ENCODE results near the gene SLC25A12.

SLC25A12 gene

DNA sequence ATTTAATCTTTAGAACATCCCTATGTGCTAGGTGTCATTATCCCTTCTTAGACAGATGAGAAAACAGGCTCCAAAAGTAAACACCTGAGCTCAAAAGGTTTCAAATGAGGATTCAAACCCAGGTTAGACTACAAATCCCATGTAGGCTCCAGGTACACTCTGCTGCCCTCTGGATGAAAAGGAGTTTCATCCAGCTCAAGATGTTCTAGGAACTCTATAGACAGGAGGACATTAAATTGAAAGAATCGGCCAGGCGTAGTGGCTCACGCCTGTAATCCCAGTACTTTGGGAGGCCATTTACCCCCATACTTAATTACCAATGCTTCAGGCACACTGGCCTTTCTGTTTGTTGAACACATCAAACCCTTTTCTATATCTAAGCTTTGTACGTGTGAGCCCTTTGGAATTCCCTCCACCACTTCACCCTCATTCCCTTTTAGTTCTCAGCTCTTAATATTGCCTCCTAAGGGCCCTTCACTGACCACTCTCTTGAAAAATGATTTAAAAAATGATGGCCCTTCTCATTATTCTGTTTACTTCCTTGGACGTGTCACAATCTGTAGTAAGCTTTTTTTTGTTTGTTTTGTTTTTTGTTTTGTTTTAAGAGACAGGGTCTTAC is 10.7 kb downstream of the SLC25A12 start:
- no peak for DNase-seq (ENCODE audit: low spot score)

DNA sequence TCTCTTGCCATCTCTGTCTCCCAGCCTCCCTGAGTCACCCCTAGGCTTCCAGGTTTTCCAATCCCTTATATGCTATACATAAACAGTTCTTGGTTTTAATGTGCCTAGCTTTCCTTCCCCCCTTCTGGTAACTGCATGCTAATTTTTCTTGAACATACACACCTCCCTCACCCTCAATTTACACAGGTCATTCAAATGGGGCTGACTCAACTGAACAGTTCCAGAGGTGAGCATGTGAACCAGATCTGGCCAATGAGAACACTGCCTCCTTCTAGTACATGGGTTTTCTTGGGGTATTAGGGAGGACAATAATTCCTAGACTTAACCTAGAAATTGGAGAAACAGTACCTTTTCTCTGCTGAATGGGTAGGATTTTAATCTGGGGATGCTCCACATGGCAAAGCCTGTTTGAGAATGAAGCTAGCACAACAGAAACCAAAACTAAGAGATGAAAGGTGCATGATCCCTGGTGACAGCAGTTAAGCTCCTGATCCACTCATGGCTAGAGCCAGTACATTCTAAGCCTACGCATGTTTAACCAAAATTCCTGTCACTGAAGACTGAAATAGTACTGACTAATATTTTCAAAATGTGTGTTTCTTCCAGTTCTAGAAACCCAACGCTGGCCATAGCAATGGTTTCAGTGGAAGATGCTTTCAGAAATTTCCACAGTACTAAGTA is 11.8 kb downstream of the SLC25A12 start:
- no peak for DNase-seq (ENCODE audit: low spot score)

DNA sequence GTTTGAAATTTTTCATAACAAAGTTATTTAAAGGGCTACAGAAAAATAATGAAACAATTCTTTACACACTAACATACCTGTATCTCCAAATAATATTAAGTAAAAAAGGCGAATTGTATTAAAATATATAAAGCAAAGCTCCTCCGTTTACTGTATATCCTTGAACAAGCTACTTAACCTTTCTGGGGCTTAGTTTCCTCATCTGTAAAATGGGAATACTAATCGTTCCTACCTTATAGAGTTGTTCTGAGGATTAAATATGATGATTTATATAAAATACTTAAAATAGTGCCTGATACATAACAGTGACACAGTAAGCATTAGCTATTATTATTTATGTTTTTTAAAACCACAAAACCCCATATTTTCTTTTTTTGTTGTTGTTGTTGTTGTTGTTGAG is 13.3 kb downstream of the SLC25A12 start:
- no peak for DNase-seq (ENCODE audit: low spot score)

DNA sequence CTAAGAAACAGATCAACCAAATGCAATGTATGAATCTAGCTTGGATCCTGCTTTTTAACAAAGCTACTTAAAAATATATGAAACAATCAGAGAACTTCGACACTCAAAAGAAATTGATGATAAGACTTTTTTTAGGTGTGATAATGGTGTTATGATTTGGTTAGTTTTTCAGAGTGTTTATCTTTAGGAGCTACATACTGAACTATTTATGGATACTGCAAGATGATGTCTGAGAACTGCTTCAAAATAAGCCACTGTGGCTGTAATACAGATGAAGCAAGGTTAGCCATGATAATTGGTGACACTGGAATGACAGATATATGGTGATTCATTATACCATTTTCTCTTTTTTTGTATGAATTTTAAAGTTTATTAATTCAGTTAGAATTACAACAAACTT is 14.2 kb downstream of the SLC25A12 start:
- DNase-seq (ENCODE audit: low spot score) = no peak

DNA sequence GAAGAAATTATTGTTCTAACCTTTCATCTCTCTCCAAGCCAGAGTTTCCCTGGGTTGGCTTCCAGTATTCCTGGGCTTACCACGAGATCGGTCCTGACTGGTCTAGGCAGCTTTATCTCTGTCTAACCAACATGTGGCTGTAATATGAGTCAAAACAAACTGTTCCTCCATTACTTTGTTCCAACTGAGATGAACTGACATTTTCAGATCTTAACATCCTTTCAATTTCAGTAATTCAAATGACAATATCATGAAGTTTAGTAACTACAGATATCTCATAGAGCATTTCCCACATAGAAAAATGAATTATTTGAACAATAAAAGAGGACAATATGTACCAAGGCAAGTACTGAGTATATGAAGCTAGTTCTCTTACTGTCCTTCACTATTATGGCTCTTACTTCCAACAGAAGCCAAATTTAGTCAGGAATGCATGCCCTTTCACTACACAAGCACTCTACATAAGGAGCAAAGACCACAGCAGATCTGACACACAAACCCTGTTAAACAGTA is 15.5 kb downstream of the SLC25A12 start:
- DNase-seq (ENCODE audit: low spot score) = no peak

DNA sequence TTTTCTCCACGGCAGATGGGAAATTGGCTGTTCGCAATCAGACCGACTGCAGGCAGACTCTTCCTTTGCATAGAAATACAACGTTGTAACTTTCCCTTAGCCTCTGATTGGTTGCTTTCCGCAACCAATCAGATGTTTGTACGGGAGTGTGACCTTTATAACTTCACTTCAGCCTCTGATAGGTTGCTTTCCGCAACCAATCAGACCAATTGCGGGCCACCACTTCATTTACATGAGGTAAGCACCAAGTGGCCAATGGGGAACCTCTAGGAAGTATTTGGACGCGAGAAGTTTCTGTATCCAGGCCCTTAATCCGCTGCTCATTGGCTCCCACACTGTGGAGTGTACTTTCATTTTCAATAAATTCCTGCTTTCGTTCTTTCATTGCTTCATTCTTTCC is 19.1 kb downstream of the SLC25A12 start:
- DNase-seq (ENCODE audit: low spot score) = no peak

DNA sequence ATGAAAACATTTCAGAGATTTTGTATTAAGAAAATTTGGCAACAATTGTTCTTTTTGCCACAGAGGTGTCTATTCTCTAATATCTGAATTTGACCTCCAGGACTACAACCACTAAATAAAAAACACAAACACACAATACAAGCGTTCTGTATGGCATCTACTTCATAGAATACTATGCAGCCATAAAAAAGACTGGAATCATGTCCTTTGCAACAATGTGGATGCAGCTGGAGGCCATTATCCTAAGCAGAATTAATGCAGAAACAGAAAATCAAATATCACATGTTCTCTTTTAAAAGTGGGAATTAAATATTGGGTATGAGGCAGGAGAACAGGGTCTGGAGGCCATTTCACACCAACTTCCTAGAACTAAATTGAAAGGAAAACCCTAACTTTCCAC is 19.5 kb downstream of the SLC25A12 start:
- DNase-seq (ENCODE audit: low spot score) = no peak

DNA sequence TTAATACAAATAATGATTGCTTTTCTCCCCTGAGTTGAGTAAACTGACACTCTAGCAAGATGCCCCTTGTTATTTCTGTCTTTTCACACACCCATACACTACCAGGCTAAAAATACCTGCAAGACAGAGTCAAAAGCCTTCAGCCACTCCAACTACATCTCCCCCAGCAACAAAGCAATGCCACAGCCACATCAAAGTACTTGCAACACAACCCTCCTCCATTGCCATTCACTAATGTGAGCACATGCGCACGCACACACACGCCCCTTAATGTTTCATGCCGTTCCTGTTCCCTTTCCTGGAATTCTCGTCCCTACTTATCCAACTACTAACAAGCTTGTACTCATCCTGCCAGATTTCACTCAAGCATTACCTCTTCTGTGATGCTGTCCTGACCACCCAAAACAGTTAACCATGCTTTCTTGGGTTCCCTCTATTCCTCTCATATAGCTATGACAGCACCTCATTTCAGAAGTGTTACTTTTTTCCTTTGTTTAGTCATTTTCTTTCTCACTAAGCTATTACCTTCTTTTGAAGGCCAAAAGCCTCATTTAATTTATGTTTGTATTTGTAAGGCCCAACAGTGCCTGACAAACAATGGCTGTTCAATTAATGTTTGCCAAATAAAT is 29.6 kb downstream of the SLC25A12 start:
- DNase-seq (ENCODE audit: low spot score) = no peak

DNA sequence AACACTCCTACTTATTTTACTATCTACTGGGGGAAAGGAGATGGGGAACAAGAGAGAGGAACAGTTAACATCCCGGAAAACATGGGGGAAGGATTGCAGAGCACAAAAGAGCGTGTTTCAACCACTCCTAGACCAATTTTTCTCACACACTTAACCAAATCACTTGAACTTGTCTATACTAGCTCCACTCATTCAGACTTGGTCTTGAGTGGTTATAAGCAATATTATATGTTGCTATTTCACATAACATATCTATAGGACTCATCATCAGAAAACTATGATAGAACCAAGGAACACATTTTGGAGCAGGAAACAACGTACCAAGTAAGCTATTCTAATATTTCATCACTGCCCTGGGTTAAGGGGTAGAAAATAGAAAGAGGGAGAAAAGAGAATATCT is 31.5 kb downstream of the SLC25A12 start:
- DNase-seq (ENCODE audit: low spot score) = no peak

DNA sequence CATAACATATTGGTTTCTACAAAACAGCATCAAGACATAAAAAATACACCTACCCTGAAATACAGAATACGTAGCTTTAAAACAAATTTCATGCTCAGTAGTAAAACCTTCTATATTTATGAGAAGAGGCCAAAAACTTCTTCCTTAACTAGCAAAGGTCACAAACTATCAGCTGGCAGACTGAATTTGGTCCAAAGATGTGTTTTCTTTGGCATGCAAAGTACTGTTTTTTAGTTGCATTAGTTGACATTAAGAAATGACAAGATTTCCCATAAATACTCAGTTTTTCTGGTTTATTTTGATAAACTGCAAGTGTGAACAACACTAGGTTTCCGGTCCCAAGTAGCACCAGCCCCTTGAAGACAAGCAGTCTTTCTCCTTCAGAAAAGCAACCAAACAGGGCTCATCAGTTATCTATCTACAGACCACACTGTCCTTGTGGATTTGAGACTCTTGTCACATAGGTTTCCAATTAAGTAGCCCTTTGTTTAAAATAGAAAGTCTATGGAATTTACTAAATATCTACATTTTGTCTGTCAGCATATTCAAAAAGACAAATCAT is 35.6 kb downstream of the SLC25A12 start:
- no peak for DNase-seq (ENCODE audit: low spot score)

DNA sequence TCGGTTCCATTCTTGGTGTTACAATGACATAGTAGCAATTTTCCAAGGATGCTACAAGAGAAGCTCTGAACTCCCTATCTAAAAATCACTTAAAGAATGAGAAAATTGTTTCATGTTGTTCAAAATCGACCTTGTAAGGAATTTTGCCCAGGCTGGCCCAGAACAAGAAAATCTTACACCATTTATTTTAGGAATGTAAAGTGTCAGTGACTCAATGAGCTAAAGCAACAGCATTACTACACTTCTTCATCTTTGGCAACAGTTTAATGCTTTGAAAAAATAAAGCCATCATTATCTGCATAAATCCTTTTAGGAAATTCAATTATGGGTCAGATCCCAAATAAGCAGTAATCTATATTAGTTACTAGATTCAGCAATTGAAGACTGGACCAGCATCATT is 38.6 kb downstream of the SLC25A12 start:
- DNase-seq (ENCODE audit: low spot score) = no peak

DNA sequence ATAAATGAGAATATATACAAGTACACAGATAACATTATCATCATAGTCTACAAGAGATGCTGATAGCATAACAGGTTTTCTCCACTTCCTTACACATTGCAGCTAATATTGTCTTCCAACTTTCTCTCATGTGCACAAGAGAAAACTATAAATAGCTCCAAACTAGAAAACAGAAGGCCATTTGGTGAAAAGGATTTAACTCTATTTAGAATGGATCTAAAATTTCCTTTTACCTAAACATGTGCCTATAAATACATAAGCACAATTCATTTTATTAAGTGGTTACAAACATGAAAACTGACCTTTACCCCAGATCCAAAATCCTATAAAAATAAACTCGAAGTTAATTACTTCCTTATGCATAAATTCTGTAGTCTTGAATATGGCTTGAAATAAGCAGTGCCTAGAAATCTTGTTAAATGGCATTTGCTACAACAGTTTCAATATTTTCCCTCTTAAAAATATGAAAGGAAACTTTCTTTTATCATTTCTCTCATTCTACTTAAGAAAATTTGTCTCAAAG is 41.6 kb downstream of the SLC25A12 start:
- no peak for DNase-seq (ENCODE audit: low spot score)

DNA sequence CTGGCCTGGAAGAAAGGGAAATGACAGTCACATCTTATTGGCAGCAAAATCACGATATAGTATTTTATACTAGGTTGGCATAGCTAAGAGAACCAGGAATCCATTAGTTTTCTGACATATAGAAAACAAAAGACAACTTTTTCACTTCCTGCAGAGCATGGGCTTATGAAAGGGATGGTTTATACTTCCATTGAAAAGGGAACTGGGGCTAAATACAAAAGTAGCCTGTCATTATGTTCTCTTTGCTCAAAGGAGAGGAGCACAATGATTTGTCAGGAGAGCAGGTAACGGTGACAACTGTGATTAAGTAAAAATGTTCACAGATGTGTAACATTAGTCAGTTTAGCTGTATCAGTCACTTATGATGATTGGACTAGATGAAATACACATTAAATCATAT is 46.4 kb downstream of the SLC25A12 start:
- DNase-seq (ENCODE audit: low spot score) = no peak

DNA sequence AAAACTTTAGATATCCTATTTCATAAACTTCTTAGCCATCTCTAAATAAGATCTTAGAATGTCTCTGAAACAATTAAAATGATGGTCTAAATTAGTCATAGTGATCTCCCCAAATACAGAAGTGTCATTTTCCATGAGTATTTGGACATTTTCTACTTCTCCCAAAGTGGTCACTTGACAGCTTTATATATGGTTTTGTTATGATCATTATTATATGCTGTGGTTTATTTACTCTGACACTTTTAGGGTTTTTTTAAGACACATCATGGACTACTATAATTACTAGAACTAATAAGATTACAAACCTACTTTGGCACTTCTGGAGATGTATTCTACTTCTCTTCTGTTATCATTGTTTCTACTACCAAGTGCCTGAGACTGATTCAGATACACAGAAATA is 47.1 kb downstream of the SLC25A12 start:
- no peak for DNase-seq (ENCODE audit: low spot score)

DNA sequence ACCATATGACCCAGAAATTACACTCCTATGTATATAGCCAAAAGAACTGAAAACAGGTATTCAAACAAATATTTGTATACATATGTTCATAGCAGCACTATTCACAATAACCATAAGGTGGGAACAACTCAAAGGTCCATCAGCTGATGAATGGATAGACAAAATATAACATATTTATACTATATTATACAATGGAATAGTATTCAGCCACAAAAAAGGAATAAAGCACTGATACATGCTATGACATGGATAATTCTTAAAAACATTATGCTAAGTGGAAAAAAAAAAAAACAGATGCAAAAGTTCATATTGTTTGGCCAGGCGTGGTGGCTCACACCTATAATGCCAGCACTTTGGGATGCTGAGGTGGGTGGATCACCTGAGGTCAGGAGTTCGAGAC is 52.0 kb downstream of the SLC25A12 start:
- DNase-seq (ENCODE audit: low spot score) = no peak

DNA sequence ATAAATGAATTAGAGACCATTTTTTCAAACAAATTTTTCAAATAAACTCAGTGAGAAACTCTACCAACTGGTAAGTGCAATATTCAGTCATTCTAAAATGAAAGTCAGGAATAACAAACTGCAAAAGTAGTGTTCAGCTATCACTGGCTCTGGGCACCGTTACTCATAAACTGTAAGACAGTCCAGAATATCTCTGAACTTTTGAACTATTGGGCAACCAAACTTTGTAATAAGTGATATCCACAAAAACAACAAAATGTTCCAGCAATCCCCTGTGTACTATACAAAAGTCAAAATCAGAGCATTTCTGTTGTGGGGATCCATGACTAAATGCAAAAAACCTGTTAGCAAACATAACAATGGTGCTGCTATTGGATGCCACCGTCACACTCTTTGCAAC is 56.3 kb downstream of the SLC25A12 start:
- no peak for DNase-seq (ENCODE audit: low spot score)

DNA sequence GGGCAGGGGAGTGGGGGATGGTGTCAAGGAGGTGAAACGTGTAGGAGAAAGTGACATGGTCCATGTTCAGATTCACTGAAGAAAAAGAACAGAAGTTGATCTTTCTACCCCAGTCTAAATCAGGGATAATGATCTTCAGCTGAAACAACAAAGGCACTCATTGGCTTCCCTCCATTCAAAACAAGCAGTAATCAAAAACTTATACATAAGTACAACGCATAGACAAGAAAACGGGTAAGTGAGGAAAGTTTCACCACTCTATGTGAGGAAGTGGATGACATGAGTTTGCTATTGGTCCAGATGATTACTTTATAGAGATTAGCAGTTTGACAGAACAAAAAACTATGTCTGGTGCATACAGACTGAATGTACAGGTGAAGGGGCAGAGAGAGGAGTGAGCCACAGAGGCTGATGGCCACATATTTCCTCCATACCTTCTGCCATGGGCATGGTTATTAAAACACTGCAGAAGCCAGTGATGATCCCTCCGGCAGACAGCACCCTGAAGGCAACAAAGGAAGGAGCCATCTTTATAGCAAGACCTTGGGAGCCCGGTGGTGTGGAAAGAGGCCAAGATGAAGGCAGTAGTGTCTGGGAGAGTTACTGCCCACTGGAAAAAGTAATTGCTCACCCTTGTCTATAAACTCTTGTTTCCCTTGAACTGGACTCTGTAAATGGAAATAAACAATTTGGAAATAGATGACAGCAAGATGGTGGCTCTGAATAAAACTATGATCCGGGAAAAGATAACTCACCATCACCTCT is 57.7 kb downstream of the SLC25A12 start:
- no peak for DNase-seq (ENCODE audit: low spot score)

DNA sequence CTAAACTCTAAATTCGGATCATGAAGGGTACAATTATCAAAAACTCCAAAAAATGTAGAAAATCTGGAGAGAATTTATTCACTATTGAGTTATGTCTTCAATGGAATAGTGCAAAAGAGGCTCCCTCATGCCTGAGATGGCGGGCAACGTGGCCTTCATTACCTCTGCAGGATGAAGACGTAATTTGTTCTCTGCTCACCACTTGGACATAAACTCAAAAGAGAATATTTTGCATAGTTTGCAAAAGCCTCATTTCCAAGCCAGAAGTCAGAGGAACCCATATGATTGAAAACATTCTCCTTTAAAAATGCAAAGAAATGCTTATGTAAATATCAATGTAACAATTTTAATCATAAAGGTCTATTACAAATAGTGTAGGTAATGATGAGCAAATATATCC is 58.7 kb downstream of the SLC25A12 start:
- DNase-seq (ENCODE audit: low spot score) = no peak

DNA sequence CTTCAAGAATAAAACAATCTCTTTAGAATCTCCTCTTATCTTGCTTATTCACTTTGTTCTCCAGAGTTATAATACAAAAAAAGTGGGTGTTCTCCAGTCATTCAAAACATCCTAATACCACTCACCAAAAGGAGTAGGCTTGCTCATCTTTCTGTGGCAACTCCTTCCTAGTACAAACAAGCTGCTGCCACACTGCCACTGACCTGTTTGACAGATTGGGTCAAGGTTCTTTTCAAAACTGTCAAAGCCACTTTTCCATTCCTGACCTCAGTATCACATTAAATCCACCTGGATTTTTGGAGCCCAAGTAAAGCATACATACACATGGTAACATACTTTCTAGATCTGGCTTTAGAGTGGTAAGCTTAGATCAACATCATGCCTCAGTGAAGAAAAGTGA is 59.8 kb downstream of the SLC25A12 start:
- no peak for DNase-seq (ENCODE audit: low spot score)

DNA sequence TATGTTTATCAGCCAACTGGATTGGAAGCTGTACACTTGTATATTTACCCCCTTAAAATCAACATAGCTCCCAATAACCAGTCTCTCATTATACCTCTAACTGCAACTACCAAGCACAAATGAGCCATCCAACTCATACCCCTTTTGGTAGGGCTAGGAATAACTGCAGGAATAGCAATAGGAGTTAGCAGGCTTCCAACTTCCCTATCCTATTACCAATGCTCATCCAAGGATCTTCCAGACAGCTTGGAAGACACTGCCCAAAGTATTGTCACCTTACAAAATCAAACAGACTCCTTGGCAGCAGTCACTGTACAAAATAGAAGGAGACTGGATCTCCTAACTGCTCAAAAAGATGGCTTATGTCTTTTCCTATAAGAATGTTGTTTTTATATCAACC is 61.6 kb downstream of the SLC25A12 start:
- no peak for DNase-seq (ENCODE audit: low spot score)

DNA sequence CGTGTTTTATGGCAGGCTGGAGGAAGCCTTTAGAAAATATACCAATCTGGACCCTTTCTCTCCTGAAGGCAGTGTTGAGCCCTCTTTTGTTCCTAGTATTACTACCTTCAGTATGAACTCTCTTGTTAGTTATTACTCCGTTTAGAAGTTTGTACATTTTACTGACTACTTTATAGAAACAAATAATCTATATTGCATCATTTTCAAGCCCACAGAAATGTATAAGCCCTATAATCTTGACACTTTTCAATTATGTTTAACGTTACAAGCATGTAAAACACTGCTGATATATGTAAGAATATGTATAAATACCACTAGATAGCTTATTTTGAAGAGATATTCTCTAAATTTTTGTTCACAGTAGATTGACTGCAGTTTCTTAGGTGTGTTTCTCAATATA is 64.0 kb downstream of the SLC25A12 start:
- no peak for DNase-seq (ENCODE audit: low spot score)

DNA sequence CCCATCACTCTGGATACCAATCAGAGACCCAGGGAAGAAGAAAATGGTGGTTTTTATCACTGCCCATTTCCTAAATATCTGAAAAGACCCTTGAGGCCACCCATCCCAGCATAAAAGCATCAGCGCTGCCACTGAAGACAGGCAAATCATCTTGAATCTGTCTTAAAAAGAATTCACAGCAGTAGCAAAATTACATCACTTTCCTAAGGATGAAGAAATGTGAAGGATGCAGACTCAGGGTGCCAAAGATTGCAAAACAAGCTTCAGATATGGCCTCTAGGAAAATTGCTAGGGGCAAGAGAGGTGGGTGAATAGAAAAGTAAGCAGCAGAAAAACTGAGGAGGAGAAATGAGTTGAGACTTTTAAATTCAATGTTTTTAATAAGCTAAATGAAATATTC is 70.0 kb downstream of the SLC25A12 start:
- DNase-seq (ENCODE audit: low spot score) = no peak

Data from germinal center (tissue), 1 donor.